OCI-LY1 (cell line): ENCODE measurements around the gene ZDHHC14.

ENCODE experiments used
- EZH2 ChIP-seq: fragments of 200-600 bp; sonication (generic), shearing (Covaris generic); IDR thresholded peaks from 2 replicates; pipeline ENCODE4 v1.8.0; 2017; ENCODE audit warnings: borderline replicate concordance, mixed run types, mild to moderate bottlenecking, antibody characterized with exemption, low read length, moderate library complexity, mixed read lengths
- TF ChIP-seq, protein P1 (sequence below): fragments of 200-600 bp; sonication (generic), shearing (Covaris generic); IDR thresholded peaks from 2 replicates; pipeline ENCODE4 v1.5.1; 2017; ENCODE audit warnings: mild to moderate bottlenecking, antibody characterized with exemption, low read length, moderate library complexity, mixed read lengths

DNA sequence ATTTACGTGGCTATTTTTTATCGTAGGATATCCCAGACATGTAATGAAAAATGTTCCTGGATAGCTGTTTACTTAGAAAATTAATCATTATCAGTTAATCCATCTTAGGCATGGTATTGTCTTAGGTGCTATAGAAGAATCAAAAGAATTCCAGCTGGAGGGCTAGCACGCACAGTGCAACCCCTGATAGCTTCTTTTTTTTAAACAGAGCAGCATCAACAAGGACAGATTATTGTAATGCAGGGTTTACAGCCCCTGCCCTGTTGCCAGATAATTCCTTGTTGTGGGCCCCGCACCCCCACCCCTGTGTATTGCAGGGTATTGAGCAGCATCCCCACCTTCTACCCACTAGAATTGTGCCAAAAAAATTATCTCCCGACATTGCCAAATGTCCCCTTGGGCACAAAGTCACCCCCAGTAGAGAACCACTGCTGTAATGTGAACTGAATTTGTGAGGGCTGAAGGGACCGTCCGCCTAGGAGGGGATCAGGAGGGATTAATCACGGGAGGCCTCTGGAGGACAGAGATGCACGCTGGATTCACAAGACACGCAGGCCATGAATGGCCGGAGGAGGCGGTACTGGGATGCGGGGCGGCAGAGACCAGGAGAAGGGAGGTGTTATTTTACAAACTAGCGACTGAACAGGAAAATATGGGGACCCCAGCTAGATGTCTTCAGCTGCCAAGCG is 174.6 kb downstream of the ZDHHC14 start:
- TF ChIP-seq, protein P1, sequence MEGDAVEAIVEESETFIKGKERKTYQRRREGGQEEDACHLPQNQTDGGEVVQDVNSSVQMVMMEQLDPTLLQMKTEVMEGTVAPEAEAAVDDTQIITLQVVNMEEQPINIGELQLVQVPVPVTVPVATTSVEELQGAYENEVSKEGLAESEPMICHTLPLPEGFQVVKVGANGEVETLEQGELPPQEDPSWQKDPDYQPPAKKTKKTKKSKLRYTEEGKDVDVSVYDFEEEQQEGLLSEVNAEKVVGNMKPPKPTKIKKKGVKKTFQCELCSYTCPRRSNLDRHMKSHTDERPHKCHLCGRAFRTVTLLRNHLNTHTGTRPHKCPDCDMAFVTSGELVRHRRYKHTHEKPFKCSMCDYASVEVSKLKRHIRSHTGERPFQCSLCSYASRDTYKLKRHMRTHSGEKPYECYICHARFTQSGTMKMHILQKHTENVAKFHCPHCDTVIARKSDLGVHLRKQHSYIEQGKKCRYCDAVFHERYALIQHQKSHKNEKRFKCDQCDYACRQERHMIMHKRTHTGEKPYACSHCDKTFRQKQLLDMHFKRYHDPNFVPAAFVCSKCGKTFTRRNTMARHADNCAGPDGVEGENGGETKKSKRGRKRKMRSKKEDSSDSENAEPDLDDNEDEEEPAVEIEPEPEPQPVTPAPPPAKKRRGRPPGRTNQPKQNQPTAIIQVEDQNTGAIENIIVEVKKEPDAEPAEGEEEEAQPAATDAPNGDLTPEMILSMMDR, result no peak
- no peak for TF ChIP-seq EZH2
